GM12878 (cell line): ENCODE measurements around the gene VPS18. TPM values are rescaled to one million over a fixed set of nuclear protein-coding genes. Genes with fewer than 3 reads are reported as not detected.

Source experiments
- CBX5 ChIP-seq: sonication (generic); IDR thresholded peaks from 2 replicates; pipeline ENCODE4 v1.6.1; 2016; ENCODE audit warnings: low read depth, moderate library complexity, mild to moderate bottlenecking, inconsistent platforms
- HDAC2 ChIP-seq: fragments of 200-600 bp; sonication (generic); IDR thresholded peaks from 2 replicates; pipeline ENCODE4 v1.6.1; 2017
- SIX5 ChIP-seq: IDR thresholded peaks from 2 replicates; pipeline ENCODE4 v1.6.1; 2011; ENCODE audit warnings: mild to moderate bottlenecking, low read depth, low read length, moderate library complexity; ENCODE audit not compliant: severe bottlenecking
- STAT3 ChIP-seq: IDR thresholded peaks from 2 replicates; pipeline ENCODE4 v1.6.1; 2011; ENCODE audit warnings: low read depth, low read length, improper control_type of control experiment
- polyA plus RNA-seq, 11 experiments: library from polyadenylated mRNA; depleted of rRNA in 4 of 11; unstranded in 6 of 11; stranded (reverse) in 5 of 11; fragments of >200 nt; fragmentation: Nextera tagmentation in 4 of 11; fragmentation: Illumina TruSeq in 1 of 11; extraction: Ambion mirVana in 4 of 11; extraction: Trizol in 1 of 11; gene quantifications; 1 replicate in 1 of 11; 2 replicates in 10 of 11; pipeline versions ENCODE4 v1.2.1 to v1.2.3, GENCODE V29; 2011 to 2016; ENCODE audit warnings: inconsistent platforms in 2 of 11, missing spikeins in 2 of 11, low read depth in 1 of 11
- total RNA-seq, 4 experiments: library from RNA; depleted of rRNA in 3 of 4; stranded (reverse); fragments of >200 nt in 3 of 4; fragmentation: Illumina TruSeq in 1 of 4; extraction: Trizol in 1 of 4; gene quantifications; 2 replicates each; pipeline versions ENCODE4 v1.2.1 to v1.2.3, GENCODE V29; 2013 to 2021
- TF ChIP-seq, protein P1 (sequence below): fragments of 450-650 bp; IDR thresholded peaks from 2 replicates; pipeline ENCODE4 v1.6.1; 2017; ENCODE audit warnings: mild to moderate bottlenecking, moderate library complexity
- TF ChIP-seq, protein P2 (sequence below): IDR thresholded peaks from 2 replicates; pipeline ENCODE4 v1.6.1; 2012; ENCODE audit warnings: improper control_type of control experiment, low read depth, low read length; ENCODE audit not compliant: insufficient replicate concordance
- TF ChIP-seq, protein P3 (sequence below): fragments of 450-650 bp; IDR thresholded peaks from 2 replicates; pipeline ENCODE4 v1.6.1; 2016; ENCODE audit warnings: mild to moderate bottlenecking
- TF ChIP-seq, protein P4 (sequence below): fragments of 450-650 bp; IDR thresholded peaks from 2 replicates; pipeline ENCODE4 v1.6.1; 2017; ENCODE audit warnings: borderline replicate concordance
- TF ChIP-seq, protein P5 (sequence below): fragments of 450-650 bp; IDR thresholded peaks from 2 replicates; pipeline ENCODE4 v1.6.1; 2017; ENCODE audit warnings: mild to moderate bottlenecking, moderate library complexity
- TF ChIP-seq, protein P6 (sequence below): IDR thresholded peaks from 2 replicates; pipeline ENCODE4 v1.6.1; 2011; ENCODE audit warnings: low read depth, mild to moderate bottlenecking, low read length, moderate library complexity, borderline replicate concordance; ENCODE audit errors: extremely low read depth

VPS18 gene
- total and polyA plus RNA-seq, 10 of the 15 experiments (the other 5 are each of a cell fraction or from before 2014, with no cell fraction given), result 0.71 to 20.4 (median 10.6) TPM

DNA sequence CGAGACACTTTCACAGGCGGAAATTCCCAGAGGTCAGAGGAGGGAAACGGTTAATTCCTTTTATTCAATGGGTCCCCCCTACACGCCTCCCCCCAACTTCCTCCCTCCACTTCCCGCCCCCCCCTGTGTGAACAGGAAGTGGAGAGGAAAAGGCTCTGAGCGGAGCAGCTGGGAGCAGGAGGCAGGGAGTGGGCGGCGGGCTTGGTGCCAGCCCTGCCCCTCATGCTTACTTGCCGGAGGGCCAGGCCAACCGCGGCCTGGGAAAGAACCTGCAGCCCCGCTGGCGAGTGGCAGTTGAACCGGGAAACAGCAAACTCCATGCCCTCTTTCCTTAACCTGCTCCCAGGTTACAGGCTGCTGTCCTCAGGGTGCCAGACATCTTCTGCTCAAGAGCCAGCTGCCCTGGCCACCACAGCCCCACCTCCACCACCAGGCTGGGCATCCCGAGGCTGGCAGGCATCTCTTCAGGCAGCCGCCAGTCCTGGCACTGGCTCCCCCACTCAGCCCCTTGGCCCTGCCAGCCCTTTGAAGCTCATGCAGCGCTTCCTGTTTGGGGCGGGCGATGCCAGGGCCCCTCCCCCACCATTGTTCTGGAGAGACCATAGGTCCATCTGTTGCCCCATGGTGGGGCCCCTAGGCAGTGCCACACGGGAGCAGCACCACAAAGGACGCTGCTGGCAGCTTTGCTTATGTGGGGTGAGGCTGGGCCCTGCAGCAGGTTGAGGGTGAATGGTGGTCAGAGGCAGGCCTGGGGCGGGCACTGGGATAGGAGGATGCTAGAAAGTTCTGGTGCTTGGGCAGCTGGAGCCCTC lies 12.9 kb downstream of the VPS18 start (continued):
- TF ChIP-seq, protein P1, sequence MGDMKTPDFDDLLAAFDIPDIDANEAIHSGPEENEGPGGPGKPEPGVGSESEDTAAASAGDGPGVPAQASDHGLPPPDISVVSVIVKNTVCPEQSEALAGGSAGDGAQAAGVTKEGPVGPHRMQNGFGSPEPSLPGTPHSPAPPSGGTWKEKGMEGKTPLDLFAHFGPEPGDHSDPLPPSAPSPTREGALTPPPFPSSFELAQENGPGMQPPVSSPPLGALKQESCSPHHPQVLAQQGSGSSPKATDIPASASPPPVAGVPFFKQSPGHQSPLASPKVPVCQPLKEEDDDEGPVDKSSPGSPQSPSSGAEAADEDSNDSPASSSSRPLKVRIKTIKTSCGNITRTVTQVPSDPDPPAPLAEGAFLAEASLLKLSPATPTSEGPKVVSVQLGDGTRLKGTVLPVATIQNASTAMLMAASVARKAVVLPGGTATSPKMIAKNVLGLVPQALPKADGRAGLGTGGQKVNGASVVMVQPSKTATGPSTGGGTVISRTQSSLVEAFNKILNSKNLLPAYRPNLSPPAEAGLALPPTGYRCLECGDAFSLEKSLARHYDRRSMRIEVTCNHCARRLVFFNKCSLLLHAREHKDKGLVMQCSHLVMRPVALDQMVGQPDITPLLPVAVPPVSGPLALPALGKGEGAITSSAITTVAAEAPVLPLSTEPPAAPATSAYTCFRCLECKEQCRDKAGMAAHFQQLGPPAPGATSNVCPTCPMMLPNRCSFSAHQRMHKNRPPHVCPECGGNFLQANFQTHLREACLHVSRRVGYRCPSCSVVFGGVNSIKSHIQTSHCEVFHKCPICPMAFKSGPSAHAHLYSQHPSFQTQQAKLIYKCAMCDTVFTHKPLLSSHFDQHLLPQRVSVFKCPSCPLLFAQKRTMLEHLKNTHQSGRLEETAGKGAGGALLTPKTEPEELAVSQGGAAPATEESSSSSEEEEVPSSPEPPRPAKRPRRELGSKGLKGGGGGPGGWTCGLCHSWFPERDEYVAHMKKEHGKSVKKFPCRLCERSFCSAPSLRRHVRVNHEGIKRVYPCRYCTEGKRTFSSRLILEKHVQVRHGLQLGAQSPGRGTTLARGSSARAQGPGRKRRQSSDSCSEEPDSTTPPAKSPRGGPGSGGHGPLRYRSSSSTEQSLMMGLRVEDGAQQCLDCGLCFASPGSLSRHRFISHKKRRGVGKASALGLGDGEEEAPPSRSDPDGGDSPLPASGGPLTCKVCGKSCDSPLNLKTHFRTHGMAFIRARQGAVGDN, result no peak
- TF ChIP-seq HDAC2 (no peak), SIX5 (no peak), STAT3 (no peak), CBX5 (no peak)
- TF ChIP-seq, protein P2, sequence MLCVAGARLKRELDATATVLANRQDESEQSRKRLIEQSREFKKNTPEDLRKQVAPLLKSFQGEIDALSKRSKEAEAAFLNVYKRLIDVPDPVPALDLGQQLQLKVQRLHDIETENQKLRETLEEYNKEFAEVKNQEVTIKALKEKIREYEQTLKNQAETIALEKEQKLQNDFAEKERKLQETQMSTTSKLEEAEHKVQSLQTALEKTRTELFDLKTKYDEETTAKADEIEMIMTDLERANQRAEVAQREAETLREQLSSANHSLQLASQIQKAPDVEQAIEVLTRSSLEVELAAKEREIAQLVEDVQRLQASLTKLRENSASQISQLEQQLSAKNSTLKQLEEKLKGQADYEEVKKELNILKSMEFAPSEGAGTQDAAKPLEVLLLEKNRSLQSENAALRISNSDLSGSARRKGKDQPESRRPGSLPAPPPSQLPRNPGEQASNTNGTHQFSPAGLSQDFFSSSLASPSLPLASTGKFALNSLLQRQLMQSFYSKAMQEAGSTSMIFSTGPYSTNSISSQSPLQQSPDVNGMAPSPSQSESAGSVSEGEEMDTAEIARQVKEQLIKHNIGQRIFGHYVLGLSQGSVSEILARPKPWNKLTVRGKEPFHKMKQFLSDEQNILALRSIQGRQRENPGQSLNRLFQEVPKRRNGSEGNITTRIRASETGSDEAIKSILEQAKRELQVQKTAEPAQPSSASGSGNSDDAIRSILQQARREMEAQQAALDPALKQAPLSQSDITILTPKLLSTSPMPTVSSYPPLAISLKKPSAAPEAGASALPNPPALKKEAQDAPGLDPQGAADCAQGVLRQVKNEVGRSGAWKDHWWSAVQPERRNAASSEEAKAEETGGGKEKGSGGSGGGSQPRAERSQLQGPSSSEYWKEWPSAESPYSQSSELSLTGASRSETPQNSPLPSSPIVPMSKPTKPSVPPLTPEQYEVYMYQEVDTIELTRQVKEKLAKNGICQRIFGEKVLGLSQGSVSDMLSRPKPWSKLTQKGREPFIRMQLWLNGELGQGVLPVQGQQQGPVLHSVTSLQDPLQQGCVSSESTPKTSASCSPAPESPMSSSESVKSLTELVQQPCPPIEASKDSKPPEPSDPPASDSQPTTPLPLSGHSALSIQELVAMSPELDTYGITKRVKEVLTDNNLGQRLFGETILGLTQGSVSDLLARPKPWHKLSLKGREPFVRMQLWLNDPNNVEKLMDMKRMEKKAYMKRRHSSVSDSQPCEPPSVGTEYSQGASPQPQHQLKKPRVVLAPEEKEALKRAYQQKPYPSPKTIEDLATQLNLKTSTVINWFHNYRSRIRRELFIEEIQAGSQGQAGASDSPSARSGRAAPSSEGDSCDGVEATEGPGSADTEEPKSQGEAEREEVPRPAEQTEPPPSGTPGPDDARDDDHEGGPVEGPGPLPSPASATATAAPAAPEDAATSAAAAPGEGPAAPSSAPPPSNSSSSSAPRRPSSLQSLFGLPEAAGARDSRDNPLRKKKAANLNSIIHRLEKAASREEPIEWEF, result no peak
- TF ChIP-seq, protein P3, sequence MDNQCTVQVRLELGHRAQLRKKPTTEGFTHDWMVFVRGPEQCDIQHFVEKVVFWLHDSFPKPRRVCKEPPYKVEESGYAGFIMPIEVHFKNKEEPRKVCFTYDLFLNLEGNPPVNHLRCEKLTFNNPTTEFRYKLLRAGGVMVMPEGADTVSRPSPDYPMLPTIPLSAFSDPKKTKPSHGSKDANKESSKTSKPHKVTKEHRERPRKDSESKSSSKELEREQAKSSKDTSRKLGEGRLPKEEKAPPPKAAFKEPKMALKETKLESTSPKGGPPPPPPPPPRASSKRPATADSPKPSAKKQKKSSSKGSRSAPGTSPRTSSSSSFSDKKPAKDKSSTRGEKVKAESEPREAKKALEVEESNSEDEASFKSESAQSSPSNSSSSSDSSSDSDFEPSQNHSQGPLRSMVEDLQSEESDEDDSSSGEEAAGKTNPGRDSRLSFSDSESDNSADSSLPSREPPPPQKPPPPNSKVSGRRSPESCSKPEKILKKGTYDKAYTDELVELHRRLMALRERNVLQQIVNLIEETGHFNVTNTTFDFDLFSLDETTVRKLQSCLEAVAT, result no peak
- TF ChIP-seq, protein P4, sequence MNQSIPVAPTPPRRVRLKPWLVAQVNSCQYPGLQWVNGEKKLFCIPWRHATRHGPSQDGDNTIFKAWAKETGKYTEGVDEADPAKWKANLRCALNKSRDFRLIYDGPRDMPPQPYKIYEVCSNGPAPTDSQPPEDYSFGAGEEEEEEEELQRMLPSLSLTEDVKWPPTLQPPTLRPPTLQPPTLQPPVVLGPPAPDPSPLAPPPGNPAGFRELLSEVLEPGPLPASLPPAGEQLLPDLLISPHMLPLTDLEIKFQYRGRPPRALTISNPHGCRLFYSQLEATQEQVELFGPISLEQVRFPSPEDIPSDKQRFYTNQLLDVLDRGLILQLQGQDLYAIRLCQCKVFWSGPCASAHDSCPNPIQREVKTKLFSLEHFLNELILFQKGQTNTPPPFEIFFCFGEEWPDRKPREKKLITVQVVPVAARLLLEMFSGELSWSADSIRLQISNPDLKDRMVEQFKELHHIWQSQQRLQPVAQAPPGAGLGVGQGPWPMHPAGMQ, result no peak
- TF ChIP-seq, protein P5, sequence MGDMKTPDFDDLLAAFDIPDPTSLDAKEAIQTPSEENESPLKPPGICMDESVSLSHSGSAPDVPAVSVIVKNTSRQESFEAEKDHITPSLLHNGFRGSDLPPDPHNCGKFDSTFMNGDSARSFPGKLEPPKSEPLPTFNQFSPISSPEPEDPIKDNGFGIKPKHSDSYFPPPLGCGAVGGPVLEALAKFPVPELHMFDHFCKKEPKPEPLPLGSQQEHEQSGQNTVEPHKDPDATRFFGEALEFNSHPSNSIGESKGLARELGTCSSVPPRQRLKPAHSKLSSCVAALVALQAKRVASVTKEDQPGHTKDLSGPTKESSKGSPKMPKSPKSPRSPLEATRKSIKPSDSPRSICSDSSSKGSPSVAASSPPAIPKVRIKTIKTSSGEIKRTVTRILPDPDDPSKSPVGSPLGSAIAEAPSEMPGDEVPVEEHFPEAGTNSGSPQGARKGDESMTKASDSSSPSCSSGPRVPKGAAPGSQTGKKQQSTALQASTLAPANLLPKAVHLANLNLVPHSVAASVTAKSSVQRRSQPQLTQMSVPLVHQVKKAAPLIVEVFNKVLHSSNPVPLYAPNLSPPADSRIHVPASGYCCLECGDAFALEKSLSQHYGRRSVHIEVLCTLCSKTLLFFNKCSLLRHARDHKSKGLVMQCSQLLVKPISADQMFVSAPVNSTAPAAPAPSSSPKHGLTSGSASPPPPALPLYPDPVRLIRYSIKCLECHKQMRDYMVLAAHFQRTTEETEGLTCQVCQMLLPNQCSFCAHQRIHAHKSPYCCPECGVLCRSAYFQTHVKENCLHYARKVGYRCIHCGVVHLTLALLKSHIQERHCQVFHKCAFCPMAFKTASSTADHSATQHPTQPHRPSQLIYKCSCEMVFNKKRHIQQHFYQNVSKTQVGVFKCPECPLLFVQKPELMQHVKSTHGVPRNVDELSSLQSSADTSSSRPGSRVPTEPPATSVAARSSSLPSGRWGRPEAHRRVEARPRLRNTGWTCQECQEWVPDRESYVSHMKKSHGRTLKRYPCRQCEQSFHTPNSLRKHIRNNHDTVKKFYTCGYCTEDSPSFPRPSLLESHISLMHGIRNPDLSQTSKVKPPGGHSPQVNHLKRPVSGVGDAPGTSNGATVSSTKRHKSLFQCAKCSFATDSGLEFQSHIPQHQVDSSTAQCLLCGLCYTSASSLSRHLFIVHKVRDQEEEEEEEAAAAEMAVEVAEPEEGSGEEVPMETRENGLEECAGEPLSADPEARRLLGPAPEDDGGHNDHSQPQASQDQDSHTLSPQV, result no peak
- TF ChIP-seq, protein P6, sequence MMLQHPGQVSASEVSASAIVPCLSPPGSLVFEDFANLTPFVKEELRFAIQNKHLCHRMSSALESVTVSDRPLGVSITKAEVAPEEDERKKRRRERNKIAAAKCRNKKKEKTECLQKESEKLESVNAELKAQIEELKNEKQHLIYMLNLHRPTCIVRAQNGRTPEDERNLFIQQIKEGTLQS, result no peak
